NCI-H82 treated with DMSO at 0.1 percent for 48 hours (cell line): Measurements from ENCODE around the gene OXER1.

Experiments used
- DNase-seq: peaks from one replicate; lab custom pipeline; 2025; ENCODE audit not compliant: unreplicated experiment; lab: John Stamatoyannopoulos, UW

OXER1 gene

DNA sequence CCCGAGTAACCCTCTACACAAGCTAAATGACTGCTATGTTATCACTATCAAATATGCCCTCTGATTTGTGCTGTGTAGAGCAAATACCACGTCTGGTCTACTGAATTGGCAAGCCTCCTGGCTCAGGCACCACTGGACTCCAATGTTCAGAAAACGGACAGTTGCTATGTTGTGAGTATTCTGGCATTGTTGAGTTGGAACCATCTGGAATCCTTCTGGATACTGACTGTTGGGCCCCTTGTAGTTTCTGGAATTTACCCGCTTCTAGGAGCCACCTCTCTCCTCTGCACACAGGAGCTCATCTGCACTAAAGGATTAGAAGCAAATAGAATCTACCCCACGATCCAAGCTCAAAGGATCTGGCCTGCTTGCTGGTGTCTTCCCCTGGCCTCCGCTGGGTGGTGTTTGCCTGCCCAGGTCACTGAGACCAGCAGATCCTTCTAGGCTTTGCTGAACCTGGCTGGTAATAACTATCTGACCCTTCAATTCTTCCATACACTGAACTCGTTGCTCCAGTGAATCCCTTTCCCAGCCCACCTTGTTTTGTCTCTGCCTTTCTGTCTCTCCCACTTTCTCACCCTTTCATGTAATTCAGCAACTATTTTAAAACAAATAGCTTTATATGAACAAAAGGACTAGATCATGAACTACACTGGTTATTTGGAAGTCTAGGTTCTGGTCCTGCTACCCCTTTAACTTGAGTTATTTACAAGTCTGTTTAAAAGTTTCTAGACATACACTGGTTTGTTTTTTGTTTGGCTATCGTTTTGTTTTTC, 30.5 kb upstream of the OXER1 start:
- DNase-seq = peak; percentile 70

DNA sequence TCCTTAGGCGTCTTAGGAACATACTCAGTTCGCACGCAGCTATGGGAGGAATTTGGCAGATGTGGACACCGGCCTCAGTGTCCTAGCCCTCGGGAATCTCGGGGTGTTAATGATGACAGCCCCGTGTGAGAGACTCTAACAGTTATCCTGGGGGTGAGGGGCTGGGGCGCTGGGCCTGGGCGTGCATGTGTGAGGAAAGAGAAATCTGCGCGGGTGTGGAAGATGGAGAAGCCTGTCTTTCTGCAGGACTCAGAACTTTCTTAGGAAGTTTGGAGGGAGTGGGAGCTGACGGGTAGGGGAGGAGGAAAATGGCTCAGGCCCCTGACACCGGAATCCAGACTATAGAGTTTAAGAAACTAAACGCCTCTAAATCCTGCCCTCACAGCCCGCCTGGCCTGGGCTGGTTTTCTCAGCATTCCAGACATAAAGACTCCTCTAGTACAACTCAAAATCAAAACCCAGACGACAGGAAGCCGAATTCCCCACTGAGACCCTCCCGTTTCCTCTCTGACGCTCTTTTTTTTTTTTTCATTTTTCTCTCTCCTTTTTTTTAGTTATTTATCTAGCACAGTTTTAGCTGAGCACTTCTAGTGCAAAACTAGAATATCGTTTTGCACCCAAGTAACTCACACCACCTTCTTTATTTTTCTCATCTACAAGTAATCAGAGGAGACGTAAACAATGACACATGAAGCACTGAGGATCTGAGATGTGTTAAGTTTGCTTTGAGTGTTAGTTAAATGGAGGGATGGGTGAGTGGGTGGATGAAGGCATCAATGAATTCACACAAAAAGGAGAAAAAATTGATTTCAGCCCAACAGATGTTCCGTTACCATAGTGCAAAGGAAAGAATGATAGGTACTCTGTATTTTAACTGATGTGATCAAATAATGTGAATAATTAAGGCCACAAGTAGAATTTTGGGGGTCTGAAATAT, 29.7 kb upstream of the OXER1 start:
- DNase-seq = no peak

DNA sequence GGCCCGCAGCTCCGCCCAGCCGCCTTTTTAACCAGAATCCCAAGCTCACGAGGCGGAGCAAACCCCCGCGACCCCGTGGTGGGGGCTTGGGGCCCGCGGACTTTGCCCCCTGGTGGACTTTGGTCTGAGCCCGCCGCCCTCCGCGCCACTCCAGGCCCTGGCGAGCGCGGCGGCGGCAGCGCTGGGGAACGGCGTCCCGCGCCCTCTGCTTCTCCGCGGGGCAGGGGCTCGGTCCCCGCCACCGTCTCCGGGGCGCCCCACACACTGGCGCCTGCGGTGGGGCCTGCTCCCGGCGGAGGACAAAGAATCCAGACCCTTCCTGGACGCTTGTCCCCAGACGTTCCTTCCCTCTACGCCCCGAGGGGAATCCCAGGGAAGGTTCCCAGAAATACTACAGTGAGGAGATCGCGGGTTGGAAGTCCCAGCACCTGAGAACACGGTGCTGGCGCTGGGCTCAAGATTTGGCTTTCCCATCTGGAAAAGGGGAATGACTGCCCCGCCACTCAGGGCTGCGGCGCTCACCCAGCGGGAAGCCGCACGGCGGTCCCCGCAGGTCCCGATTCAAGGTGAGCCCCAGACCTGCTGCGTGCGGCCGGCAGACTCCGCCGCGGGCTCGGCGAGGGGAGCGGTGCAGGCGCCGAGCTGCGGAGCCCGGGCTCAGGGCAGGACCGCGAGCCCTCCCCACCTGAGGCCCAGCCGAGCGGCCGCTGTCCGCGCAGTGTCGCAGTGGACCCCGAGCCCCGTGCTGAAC, 28.8 kb upstream of the OXER1 start, which contains the start of gene HAAO:
HAAO (minus strand) TSS at position 1 of the 751 bp plus-strand sequence. CDS start 47 bp downstream, outside the sequence.
- DNase-seq = no peak

DNA sequence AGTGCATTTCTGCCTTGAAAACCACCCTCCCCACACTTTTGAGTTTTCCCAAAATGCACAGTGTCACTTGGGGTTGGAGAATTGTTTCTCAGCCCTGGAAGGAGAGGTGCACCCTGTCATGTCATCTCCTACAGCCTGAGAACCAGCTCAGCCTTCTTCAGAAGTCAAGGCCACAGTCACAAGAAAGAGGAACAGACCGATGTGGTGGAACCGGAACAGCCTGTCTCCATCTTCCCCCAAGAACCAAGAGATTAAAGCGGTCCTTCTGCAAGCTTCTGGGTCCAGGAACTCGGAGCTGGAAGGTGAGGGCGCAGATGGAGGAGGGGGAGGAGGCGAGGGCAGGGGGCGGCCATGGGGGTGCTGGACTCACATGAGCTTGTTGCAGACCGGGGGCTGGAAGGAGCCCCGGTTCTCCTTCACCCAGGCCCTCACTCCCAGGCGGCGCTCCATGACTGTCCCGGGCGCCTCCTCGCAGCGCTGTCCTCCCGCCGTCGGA, 28.2 kb upstream of the OXER1 start:
- DNase-seq = no peak

DNA sequence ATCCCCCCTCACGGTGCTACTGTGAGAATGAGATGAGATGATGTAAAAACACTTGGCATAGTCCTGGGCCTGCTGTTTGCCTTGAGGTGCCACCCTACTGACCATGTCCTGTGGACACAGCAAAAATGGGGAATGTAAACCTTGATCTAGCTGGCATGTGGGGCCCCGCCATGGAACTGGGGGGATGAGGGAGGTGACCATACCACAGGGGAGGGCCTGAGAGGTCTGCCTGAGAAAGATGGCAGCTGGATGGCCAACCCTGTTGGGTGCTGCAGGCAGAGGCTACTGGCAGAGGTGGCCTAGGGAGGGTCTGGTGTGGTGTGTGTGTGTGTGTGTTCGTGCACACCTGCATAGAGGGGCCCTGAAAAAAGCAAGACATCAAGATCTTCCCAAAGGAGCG, 27.7 kb upstream of the OXER1 start:
- DNase-seq = no peak

DNA sequence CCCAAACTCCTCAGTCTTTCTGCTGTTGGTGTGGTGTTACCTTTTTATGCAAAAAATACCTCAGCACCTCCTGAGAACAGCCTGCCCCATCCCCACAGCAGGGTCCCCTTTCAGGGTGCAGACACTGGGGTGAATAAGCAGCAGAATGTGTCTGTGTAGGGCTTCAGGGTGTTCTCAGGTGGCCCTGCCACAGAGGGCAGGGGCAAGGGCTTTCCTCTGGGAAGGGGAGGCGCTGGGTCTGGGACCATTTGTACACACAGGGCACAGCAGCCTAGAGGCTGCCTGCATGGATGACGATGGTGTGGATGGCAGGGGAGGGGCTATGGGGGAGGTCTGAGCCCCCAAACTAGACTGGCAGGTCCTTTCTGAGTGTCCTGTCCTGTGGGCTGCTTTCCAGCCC, 25.8 kb upstream of the OXER1 start:
- DNase-seq = no peak

DNA sequence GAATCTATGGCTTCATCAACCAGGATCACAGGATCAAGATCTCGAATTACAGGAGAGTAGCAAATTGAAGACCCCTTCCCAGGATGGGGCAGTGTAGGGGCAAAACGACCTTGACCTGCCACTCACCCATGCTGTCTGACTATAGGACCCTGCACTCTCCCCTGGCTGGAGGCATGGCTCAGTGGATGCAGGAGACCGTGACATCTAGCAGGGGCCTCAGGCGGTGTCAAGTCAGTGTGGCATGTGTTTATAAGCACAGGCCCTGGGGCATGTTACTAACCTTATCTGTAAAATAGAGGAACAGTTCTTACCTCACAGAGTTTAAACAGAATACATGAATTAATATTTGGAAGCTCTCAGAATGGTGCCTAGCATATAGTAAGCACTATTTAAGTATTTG, 24.9 kb upstream of the OXER1 start:
- no peak for DNase-seq

DNA sequence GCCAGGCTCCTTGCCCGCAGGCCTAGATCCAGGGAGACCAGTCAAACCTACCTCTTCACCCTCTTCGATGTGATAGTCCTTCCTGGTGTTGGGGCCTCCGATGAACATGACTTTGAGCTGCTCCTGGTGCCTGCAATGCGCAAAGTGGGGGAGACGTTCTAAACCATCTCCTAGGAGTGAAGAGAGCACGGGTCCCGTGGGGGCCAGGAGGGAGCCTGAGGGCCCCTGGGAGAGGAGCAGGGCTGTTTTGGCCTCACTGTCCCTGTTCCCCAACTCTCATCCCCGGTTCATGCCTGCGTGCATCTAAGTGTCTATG, 24.5 kb upstream of the OXER1 start:
- no peak for DNase-seq

DNA sequence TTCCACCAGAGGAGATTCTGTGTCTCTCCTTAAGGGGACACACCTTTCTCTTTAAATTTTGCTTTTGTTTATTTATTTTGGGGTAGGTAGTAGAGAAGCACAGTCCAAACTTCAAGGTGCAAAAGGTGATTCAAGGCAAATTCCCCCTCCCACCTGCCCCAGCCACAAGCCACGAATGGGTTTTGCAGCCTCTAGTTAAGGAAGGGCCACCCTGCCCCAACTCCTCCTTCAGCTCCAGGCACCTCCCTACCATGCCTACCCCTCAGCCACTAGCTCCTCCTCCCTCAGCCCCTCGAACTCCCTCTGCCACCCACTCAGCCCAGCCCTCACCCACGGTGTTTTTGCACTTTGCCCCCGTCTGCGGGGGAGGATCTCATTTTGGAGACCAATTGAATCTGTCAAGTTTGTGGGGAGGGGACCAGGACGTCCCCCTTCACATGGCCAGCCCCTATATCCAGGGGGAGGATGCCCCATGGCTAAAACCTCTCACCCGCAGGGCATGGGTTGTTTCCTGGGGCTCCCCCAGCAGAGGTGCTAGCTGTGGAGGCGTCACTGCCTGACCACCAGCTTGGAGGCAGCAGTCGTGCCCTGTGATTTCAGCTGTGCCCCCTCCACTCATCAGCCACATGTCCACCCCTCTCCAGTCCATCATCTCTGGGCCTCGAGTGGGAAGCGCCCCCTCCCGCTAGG, 24.0 kb upstream of the OXER1 start:
- no peak for DNase-seq

DNA sequence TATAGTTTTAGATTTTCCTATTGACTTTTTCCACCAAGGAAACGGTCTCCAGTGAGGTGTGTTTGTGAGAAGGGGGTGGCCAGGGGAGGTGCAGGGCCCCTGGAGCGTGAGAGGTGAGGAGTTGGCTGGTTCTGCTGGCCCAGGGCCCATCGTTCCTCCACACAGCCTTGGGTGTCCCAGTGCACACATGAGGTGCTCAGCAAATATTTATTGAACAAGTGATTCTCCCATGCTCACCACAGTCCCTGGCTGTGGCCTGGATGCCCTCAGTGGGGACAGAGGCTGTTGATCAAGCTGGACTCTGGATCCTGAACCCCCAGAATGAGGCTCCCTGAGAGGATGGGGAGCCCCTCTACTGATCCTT, 23.5 kb upstream of the OXER1 start:
- DNase-seq = no peak

DNA sequence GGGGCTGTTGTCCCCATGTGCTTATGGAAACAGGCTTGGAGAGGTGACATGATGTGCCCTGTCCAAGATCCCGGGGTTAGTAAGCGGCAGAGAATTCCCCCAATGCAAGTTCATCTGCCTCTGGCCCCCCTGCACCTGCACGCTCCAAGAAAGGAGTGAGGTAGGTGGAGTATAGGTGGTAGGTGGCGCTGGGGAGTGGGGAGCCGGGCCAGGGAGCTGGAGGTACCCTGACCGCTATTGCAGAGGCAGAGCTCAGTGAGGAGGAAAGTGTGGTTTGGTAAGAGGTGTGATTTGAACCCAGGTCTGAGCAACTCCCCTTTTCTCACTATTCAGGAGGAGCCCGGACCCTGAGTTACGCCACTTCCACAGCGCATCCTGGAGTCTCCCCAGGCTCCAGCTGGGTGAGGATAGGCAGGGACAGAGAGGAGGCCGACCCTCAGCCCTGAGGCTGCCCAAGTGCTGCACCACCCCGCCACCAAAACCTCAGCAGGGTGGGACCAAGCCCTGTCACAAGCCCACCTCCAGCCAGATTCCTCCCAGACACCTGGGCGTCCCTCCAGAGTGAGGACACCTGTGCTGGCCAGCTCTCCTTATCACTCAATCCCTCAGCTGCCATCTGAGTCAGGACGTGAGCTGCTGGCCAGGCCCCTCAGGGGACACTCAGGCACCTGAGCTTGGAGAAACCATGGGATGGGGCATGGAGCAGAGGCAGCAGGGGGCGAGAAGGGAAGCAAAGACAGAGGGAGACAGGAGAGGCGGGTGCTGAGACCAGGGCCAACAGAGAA, 22.8 kb upstream of the OXER1 start:
- DNase-seq = no peak

DNA sequence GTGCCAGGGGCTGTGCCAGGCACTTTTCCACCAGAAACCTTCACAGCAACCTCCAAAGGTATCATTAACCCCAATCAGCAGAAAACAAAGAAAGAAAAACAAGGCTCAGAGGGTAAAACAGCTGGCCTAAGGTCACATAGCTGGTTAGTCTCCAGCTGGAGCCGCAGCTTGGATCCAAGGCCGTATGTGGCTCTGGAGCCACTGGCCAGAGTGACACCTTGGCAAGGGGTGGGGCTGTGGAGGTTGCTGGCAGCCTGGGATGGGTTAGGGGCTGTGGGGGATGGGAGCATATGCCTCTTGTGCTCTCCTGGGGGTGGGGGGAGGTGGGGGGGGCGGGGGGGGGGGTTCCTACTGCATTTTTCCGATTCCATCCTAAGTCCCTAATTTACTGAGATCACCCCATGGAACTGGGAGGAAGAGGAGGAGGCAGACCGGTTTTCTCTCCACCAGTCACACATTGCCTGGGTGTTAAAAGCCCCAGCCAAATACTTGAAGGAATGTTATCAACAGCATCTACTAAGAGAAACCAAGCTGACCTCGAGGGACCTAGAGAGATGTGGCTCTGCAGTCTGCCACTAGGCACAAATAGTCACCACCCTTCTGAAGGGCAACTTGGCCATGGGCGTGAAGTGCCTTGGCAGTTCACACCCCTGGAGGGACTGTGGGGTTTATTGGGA, 20.4 kb upstream of the OXER1 start:
- DNase-seq = no peak

DNA sequence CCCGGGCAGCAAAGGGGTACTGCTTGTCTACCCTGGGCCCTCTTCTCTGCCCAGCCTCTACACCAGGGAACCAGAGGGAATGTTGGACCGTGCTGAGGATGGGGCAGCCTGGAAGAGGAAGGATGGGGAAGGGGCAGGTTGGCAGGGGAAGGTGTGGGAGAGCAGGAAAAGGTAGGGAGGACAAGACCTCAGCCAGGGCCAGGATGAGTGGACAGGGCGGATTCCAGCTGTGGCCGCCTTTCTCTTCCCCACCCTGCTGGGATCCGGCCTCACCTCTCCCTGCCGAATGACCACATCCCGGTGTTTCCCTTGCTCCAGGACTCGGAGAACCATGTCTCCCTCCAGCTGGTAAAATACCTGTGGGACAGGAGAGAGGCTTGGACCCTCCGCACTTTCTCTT, 19.6 kb upstream of the OXER1 start:
- DNase-seq = no peak

DNA sequence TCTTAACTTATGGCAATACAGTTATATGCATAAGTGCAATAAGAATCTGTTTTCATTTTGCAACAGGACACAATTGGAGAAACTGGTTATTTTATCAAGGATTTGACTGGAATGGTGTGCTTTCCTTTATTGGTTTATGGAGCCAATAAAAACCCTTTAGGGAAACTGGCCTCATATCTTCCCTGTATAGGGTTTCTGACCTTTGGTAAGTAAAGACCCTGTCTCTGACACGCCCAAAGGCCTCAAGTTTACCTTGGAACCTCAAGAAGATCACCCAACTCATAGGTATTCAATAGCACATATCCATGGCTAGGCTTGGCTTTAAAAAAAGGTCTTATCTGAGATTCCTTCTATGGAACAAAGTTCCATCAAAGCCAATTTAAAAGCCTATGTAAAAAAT, 17.2 kb upstream of the OXER1 start:
- no peak for DNase-seq

DNA sequence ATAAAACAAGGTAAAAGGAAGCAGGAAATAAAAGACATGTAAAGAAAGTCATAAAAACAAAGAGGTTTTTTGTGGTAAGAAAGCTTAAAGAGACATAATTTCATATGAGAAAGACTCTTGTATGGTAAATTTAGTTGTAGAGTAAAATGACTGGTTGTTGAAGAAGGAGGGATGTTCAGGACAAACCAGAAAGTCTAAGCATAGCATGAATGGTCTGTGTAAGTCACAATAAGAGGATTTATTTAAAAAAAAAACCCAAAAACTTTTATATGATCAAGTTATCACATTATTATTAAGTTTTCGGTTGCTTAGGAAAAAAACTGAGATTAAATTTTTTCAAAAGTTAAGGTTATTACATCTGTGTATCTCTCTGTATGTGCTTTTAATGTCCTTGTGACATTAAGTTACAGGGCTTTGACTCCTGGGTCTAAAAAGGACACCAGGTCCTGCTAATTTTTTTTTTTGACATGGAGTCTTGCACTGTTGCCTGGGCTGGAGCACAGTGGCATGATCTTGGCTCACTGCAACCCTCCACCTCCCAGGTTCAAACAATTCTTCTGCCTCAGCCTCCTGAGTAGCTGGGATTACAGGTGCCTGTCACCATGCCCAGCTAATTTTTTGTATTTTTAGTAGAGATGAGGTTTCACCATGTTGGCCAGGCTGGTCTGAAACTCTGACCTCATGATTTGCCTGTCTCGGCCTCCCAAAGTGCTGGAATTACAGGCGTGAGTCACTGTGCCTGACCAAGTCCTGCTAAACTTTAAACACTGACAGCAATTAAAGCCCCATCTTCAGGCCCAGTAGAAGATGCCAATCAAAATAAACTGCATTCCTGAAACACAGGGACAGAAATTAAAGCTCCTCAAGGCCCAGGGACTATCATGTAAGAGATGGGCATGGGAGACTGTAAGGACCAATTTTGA, 14.2 kb upstream of the OXER1 start:
- DNase-seq = no peak

DNA sequence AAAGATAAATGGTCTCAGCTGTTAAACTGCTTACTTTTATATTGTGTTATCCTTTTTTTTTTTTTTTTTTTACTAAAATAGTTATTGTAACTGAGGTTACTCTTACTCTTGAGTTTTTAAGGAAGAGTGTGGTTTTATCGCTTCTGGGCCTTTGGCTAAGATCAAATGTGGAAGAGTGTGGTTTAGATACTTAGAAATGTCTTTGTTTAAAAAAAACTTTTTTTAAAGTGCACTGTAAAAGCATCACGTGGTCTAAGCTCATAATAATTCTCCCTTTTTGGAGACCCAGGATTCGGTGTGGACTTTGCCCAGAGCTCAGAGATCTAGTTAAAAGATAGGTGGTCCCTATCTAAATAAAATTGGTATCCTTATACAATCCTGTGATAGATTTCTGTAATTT, 11.9 kb upstream of the OXER1 start:
- DNase-seq = no peak

DNA sequence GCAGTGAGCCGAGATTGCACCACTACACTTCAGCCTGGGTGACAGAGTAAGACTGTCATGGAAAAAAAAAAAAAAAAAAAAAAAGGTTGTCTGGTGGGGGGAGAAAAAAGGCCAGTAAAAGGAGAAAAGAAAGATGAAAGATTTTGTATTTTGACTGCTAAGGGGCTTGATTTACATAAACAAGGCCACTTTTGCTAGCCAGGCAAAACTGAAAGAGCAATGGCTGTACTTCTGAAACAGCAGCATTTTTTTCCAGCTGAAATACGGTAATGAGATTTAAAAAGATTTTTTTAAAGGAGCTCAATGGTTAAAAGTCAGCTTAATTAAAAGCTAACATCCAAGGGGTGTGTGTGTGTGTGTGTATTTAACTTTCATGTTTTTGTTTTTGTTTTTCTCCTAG, 11.3 kb upstream of the OXER1 start:
- DNase-seq = no peak

DNA sequence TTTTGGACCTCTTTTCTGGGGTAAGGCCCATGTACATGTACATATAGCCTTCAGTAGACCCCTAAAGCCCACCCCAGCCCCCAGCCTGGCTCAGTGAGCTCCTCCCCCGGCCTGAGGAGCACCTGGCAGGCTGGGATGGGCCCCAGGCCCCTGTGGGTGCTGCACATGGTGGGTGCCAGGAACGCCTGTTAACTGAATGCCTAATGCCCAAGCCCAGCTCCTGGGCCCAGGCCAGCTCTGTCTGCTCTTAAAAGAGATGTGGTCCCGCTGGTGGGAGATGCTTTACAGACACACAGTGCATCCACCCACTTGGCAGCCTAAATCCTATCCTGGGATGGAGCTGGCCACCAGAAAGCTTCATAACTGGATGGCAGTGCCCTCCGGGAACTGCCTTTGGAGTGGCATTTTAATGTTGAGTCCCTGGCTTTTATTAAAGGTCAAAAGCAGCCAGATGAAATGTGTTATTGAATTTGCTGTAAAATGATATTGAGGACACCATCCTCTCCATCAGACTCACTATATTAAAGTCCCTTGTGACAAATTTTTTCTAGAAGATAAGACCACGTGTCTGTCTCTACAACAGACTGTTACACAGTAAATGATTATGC, 7.7 kb upstream of the OXER1 start:
- no peak for DNase-seq
